ENCODE data around the gene SNRNP27.

The SNRNP27 gene

DNA sequence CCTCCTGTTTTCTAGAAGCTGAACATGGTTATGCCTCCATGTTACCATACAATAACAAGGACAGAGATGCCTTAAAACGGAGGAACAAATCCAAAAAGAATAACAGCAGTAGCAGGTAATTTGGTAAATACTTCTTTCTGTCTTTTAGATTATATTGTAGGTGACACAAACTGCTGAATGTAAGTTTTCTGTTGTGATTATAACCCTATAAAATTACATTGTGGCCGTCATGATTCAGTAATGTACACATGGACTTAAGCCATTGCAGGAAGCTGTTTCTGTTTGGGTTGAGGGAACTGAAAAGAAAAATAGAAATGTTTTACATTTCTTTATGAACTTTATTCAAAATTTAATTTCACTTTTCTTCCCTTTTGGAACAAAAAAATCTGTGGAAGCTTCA, 22.4 kb downstream of the SNRNP27 start:
- DNase-seq (ENCODE audit: low spot score) = no peak

DNA sequence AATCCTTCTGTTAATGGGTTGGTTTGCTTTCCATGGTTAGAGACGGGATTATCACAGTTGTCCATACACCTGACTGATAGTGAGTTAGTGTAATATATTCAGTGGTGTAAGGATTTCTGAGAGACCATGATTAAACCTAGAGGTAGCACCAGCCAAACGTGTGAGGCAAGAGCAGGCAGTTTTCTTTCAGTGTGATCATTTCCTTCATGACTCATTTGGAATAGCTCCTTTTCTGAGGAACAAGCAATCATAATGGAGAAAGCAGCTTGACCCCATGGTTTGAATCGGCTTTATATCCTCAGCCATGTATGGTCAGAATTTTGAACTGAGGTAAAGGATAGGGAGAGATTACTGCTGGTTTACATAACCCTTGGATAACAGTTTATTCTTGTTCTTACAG, 24.1 kb downstream of the SNRNP27 start:
- no peak for DNase-seq (ENCODE audit: low spot score)

DNA sequence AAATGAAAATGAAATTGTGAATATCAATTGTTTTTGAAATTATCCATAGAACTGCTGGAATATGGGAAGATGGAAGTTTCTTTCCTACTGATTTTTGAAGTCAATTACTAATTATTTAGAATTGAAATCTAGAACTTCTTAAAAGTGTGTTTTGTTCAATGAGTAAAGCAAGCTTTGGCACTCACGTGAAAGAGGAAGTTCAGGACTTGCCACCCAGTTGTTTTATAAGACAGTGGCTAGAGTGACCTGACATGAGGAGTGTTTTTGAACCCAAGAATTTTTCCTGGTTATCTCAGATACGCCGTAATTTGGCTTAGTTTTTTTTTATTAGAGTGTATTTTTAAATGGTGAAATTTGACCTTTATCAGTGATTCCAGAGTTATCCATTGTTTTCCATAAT, 24.6 kb downstream of the SNRNP27 start:
- DNase-seq (ENCODE audit: low spot score) = no peak

DNA sequence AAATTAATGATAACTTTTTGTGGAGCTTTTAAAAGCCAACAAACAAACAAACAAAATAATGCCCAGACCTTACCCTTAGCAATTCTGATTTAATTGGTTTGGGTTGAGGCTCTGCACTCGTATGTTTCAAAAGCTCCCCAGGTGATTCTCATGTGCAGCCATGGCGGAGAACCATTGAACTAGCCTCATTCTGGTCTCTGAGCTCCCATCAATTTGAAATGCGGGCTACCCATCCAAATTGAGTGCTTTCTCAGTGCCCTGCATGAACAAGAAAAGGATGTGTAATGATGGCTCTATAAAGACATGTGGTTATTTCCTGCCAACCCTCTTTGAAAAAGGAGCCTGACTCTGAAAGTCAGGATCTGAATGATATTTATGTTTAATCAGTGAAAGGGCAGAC, 29.4 kb downstream of the SNRNP27 start:
- DNase-seq (ENCODE audit: low spot score) = no peak

DNA sequence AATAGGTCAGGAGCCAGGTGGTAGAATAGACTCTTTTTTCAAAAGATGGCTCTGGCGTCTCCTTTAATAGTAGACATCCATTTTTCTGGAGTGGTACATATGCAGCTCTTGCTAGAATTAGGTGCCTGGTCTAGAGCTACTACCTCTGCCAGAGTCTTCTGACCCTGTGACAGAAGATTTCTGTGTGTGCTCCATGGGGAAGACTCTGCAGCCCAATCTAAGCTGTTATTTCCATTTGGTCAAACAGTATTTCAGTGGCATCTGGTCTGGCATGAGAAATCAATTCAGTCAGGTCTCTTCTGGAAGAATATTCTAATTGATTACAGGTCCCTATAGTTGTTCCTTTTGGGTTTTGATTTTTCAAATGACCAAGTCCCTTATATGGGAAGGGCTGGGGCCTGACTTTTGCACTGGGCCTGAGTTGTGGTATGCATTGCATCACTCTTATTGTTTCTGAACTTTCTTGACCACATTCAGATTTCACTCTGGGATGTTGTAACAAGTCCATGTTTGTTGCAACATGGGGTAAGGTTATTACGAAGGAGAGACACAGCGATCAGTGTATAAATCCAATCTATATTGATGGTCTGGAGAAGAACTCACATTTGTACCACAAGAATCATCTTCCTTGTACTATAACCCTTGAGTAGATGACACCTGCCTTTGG, 33.2 kb downstream of the SNRNP27 start:
- DNase-seq (ENCODE audit: low spot score) = no peak

DNA sequence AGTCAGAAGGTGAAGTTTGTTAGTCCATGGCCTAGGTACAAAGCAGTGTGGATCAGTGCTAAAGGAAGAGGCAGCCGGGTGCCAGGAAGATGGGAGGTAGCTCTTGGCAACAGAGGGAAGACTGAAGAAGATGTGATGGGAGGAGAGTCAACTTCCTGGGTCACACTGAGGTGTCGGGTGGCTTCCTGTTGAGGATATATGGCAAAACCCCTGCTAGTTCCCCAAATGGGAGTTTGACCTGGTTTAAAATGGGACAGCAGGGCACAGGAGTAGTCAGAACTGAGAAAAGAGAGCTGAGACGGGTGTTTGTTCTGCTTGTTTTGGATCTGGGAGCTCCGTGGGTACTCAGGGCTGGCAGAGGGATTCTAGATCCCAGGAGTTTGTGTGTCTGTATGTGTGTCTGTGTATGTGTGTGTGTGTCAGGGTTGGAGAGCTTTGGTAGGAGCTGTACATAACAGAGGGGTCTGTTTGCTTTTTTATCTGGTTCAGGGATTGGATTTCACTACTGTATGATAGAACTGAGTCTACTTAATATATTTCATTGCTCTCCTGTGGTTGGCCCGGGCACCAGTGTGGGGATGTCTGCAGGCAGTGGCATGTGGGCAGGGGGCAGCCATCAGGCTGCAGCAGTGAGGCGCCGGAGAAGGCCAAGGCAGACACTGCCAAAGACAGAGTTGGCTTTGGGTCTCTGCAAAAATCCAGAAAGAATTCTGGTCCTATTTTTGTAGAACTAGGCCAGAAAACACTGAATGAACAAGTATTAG, 38.3 kb downstream of the SNRNP27 start:
- no peak for DNase-seq (ENCODE audit: low spot score)

DNA sequence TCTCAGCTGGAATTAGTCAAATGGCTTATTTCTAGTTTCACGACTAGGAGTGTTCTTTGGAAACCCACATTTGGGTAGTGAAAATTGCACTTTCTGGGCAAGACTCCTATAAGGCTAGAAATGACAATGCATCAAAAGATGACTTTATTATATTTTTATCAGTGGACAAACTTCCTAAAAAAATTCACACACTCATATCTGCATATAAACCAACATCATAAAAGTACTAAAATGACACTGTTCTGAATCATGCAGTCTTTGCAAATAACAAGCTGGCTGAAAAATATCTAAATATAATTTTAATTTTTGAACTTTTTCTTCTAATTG, 38.8 kb downstream of the SNRNP27 start:
- DNase-seq (ENCODE audit: low spot score) = no peak

DNA sequence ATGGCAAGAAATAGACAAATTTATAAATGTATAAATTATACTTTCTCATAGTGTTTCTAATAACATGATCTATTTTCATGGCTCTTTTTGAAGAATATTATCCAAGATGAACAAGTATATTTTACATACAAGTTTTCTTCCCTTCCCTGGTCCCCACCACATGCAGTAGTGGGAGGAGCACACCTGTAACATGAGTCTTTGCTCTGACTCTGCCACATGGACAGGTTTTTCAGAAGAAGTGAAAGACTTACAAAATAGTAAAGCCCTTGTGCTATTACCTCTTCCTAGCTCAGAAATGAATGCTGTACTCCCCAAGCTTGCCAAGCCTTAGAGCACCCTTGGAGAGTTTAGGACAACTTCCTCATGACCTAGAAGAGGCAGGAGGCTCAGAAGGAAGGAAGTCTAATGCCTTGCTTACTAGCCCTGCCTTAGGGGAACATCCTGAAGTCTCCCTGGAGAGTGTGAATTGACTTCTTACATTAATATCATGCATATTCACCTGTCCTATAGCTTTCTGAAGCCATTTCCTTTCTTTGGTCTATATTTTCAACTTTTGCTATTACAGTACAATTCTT, 39.6 kb downstream of the SNRNP27 start:
- DNase-seq (ENCODE audit: low spot score) = no peak

DNA sequence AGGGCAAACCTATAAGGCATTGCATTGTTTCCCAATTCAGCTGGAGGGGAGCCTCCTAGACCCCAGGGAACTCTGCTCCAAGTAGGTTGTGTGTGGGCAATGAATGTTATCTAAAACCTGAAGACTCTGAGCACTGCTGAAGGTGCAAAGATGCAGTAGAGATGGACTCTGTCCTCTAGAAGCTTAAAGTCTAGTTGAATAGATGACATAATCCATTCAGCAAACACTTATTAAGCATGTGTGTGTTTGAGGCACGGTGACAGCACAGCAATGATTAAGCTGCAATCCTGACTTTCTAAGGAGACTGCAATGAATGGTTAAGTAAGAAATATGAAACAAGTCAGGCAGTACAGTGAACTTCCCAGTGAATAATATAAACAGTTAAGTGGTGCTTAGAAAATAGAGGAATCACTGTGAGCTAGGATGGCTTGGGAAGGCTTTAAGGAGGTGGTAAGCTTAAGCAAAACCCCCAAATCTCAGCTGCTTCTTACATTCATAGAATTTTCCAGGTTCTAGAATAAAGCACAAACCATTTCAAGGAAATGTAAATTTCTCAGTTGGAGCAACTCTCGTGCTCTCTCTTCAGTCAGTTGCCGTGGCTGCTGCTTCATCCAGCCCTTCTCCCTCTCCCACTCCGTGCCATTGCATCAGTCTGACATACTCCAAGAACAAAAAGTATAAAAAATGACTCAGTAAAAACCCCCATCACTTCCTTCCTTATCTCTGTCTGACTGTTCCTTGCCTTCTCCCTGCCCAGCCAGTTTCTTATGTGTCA, 40.3 kb downstream of the SNRNP27 start:
- DNase-seq (ENCODE audit: low spot score) = no peak

DNA sequence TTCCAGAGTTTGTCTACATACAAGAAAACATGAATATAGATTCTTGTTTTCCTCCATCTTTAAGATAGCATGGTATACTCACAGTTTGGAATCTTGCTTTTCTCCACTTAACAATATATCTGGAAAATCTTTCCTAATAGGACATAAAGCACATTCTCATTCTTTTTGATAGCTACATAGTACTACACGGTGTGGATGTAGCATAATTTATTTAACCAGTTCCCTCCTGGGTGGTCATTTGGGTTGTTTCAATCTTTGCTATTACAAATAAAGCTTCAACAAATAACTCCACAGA, 40.8 kb downstream of the SNRNP27 start:
- no peak for DNase-seq (ENCODE audit: low spot score)

DNA sequence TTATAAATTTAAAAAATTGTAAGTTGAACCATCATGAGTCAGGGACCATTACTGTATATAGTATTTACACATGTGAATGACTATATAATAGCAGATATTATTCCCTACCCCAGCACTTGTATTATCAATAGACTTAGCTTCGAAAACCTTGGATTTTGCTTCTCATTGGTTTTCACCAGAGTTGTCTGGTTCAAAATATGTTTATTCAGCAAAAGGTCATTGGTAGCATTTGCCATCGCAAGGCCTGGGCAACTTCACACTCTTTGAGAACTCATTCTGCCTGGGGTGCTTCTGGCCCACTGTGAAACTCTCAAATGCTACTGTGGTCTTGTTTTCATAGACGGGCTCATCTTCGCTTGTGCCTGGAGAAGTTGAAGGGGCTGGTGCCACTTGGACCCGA, 41.3 kb downstream of the SNRNP27 start:
- DNase-seq (ENCODE audit: low spot score) = no peak

DNA sequence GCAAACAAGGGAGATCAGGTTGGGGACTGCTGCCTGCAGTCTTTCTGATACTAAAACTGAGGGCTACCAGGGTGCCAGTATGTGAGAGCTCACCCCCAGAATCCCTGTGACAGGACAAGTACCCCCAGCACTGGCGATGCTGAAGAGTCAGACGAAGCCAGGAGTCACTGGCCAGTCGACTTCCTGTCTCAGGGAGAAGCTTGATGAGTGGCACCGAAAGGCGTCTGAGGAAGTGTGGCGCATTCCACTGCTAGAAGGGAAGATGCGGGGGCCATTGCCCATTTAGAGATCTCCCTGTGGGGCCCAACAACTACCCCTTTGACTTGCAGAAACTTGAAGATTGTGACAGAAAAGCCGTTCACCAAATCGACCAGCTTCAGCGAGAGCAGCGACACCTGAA, 43.1 kb downstream of the SNRNP27 start:
- DNase-seq (ENCODE audit: low spot score) = no peak

DNA sequence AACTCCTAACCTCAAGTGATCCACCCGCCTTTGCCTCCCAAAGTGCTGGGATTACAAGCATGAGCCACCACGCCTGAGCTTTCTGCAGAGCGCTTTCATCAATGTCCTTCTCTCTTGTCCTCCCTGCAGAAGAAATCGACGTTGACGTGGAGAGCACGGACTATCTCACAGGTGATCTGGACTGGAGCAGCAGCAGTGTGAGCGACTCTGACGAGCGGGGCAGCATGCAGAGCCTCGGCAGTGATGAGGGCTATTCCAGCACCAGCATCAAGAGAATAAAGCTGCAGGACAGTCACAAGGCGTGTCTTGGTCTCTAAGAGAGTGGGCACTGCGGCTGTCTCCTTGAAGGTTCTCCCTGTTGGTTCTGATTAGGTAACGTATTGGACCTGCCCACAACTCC, 44.2 kb downstream of the SNRNP27 start:
- no peak for DNase-seq (ENCODE audit: low spot score)

DNA sequence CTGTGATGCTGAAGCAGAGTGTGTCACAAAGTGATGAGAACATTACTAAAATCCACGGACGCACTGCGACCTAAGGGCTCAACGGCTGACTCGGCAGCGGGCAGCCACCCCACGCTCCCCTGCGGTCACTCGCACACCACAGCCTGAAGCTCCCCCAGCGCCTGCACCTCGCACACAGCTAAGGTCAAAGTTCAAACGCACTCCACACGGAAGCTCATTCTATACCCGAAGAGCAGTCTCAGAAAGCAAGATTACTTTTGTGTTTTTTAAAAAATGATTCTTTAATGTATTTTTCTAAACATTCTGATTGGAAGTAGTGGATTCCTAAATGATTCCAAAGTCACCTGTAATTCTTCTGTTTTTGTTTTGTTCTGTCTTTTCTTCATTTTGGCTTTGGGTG, 46.0 kb downstream of the SNRNP27 start:
- no peak for DNase-seq (ENCODE audit: low spot score)

DNA sequence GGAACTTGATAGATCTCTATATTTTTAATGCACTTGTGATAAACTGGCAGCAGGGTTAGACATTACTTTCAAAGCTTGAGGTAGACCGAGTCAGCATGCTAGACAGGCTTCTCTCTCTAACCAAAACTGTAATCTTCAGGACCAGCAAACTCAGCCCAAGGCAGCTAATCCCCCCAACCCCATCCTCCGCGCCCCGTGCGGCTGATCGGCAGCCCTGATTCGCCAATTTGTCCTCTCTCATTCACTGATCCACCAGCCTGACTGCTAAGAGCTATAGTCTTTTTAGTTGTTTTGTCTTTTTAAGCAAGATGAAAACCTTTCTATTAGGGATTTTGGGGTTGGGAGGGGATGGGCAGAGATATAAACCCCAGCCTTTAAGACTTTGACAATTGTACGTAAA, 46.9 kb downstream of the SNRNP27 start:
- no peak for DNase-seq (ENCODE audit: low spot score)

DNA sequence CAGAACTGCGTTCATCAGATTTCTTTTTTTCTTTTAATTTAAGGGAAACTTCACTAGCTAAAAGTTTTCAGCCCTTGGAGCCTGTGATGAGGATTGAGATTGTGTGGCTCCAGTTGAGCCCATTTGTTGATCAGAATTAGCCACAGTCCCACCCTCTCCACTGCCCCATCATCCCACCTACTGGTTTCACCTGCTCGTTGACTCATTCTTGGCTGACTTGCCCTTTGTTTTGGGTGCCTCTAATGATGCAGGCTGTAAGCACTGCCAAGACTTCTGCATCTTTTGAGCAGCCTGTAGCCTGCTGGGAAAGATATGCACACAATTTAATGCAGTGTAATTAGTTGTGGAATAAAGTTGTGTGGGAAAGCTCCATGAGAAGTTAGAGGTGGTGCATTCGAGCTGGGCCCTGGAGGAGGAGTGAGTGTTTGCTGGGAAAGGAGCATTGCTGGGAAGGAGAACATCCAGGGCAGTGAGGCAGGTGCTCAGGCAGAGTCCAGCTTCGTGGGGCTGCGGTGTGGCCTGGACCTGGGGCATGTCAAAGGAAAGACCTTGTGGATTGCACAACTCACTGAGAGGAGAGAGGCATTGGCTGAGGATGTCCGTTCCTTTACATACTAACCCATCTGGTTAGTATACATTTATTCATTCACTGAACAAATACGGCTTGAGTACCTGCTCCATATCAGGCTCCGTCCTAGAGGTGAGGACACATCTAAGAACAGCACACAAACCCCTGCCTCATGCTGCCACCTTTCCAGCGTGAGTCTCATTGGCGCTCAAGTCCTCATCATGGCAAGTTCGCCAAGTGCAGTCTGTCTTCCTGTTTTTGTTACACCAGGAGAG, 49.5 kb downstream of the SNRNP27 start:
- DNase-seq (ENCODE audit: low spot score) = no peak

DNA sequence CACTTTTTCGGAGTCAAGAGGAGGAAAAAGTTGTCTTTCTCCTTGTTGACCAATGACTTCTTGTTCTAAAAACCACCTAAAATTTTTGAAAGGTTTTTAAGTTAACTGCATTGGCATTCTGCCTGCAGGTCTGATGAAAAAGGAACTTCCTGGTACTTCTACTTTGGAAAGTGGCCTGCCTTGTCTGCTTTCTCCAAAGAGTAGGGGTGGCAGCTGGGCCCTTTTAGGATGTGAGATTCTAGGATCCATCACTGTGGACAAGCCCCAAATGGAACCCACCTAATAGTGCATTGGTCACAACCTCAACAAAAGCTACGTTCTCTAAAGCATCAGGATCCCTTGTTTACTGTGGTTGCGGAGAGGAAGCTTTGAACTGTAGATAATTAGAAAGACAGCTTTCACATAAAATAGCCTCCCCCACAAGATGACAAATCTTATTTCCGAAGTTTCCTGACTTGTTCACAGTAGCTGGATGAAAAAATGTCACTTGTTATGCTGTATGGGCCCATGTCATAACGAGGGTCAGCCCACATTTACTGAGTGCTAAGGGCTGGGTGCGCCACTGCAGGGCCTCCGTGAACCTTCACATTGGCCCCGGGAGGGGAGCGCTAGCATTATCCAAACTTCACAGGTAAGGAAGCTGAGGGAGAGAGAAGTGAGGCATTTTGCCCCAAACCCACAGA, 50.2 kb downstream of the SNRNP27 start:
- DNase-seq (ENCODE audit: low spot score) = no peak

DNA sequence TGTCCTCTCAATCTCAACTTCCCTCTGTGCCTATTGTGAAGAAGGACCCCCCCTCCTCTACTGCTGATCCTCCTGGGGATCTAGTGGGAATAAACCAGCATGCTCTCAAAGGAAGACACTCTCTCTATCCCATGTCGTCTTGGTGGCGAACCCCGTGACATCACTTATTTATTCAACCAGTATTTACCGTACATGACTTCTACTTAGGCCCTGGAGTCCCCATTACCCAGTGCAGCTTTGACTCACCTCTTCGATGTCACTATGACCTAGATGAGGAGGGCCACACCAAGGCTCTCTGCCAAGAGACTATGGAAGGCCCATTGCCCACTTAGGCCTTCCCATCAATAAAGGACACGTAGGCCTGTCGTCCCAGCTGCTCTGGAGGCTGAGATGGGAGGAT, 51.0 kb downstream of the SNRNP27 start:
- DNase-seq (ENCODE audit: low spot score) = no peak

DNA sequence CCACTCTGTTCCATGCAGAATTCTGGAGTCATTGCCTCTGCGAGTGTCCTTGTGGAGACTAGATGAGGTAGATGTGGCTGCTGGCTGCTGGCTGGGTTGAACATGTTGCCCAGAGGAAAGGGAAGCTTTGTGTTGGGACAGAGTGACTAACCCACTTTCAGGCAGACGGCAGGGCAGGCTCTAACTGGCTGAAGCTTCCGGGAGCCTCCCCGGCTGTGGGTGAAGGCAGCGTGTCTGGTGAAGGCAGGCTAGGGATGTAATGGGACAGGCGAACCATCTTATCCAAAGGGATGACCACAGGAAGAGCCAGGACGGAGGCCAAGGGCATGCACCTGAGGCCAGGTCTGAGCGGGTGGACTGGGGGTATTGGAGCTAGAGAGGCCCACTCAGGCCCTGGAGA, 51.7 kb downstream of the SNRNP27 start:
- no peak for DNase-seq (ENCODE audit: low spot score)

DNA sequence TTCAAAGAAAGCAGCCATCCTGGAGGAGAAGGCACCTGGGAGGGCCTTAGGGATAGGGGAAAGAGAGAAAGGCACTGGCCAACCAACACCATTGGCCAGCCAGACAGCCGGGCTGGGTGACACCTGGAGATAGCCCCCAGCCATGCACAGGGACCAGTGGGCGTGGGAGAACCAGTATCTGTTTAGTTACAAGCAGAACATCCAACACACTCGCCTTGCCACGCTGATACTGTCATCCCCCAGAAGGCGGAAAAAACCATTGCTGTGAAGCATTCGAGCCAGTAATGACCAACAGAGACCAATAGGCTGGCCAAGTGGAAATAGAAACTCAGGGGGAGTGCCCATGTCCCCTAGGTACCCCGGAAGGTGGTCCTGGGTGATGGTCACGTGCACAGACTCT, 52.2 kb downstream of the SNRNP27 start:
- no peak for DNase-seq (ENCODE audit: low spot score)
